Measurements from ENCODE around the gene ARPP21.

Gene ARPP21

GRCh38 chr3:35640190-35641165, 1.2 kb downstream of the ARPP21 start:
- no peak overlapping the region for H3K4me3 ChIP-seq

GRCh38 chr3:35641331-35641730, 2.0 kb downstream of the ARPP21 start:
- Histone ChIP-seq H3K27ac (no peak overlapping the region), H3K4me3 (no peak overlapping the region)

More at GRCh38 chr3:35640190-35641165, 1.2 kb downstream of the ARPP21 start:
- no peak overlapping the region for H3K27ac ChIP-seq

GRCh38 chr3:35641920-35642527, 2.7 kb downstream of the ARPP21 start:
- Histone ChIP-seq H3K27ac (no peak overlapping the region), H3K4me3 (no peak overlapping the region)

DNA sequence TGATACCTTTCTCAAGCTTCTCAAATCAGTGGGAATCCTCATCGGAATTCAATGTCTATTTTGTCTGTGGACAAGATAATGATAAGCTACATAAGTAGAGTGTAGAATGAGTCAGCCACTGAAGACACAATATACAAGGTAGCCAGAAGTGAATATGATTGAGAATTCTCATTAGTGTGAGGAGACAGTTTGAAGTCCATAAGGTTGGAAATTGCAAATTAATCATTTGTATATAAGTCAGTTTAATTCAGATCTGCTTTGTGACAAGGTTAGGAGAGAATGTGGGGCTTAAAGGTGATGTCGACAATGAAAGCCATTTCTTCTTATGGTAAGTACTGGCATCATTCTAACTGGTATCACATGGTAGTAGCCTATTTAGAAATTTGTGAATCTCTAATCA, 4.2 kb downstream of the ARPP21 start:
- no peak overlapping the region for H3K27ac ChIP-seq

GRCh38 chr3:35644451-35644850, 5.1 kb downstream of the ARPP21 start:
- H3K27ac ChIP-seq = no peak overlapping the region

More for the DNA sequence above, 4.2 kb downstream of the ARPP21 start:
- no peak overlapping the region for H3K4me3 ChIP-seq

GRCh38 chr3:35645189-35645588, 5.9 kb downstream of the ARPP21 start:
- Histone ChIP-seq H3K27ac (no peak overlapping the region), H3K4me3 (no peak overlapping the region)

More at GRCh38 chr3:35644451-35644850, 5.1 kb downstream of the ARPP21 start:
- H3K4me3 ChIP-seq = no peak overlapping the region

- Histone ChIP-seq H3K27ac (no peak overlapping the region), H3K4me3 (no peak overlapping the region)
Observed at GRCh38 chr3:35646081-35646480, 6.8 kb downstream of the ARPP21 start.

GRCh38 chr3:35647461-35647860, 8.1 kb downstream of the ARPP21 start:
- Histone ChIP-seq H3K4me3 (no peak overlapping the region), H3K27ac (no peak overlapping the region)

DNA sequence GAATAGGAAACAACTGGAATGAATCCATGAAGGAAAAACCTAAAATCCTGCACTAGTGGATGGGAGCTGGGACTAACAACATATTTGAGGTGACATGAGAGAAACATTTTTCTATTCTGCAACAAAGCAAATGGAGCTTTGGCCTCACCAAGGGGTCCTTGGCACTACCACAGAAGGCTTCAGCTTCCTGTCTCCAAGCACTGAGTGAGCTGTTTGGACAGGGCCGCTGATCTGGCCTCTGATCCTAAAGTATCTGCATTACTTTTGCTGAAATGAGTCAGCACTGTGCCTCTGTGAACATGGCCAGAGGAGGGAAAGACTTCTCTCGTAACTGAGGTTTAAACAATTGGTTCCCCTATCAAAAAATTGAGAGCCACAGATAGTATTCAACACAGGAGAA, 9.0 kb downstream of the ARPP21 start:
- H3K27ac ChIP-seq = no peak overlapping the region

GRCh38 chr3:35649405-35649804, 10.1 kb downstream of the ARPP21 start:
- Histone ChIP-seq H3K4me3 (no peak overlapping the region), H3K27ac (no peak overlapping the region)

More for the DNA sequence above, 9.0 kb downstream of the ARPP21 start:
- no peak overlapping the region for H3K4me3 ChIP-seq

DNA sequence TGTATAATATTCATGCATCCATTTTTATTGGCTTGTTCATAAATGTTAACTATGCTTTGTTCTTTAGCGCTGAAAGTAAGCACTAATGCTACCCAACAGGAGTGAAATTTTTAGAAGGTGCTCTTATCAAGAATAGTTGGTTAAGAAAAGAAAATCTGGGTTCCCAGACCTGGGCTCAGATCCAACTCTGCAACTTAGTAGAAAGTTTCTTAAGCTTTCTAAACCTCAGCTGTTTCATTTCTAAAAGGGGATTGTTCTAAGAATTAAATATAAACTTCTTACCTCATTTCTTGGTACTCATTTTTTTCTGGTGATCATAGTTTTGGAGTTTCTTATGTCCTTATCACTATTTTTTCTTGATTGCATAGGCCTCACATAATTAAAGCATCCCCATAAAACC, 12.1 kb downstream of the ARPP21 start:
- no peak overlapping the region for H3K27ac ChIP-seq
- no peak overlapping the region for H3K4me3 ChIP-seq

DNA sequence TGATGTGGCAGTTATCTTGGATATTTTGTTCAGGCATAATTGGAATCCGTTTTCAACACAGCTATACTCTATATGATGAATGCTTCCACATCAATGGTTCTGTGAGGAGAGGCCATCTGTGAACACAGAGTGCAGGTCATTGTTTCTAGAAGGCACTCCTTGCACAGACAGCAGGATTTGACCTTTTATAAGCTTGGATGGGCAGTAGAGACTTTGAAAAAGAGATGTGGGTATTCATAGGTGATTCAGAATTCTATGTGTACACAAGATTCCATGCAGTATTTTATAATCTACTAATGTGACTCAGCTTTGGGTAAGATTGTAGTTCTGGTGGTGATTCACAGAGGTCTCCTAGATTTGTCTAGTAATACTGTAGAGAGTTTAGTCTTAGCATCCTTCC, 12.5 kb downstream of the ARPP21 start:
- no peak overlapping the region for H3K27ac ChIP-seq
- H3K4me3 ChIP-seq = no peak overlapping the region

- Histone ChIP-seq H3K4me3 (no peak overlapping the region), H3K27ac (no peak overlapping the region)
Observed at GRCh38 chr3:35653347-35653746, 14.0 kb downstream of the ARPP21 start.

DNA sequence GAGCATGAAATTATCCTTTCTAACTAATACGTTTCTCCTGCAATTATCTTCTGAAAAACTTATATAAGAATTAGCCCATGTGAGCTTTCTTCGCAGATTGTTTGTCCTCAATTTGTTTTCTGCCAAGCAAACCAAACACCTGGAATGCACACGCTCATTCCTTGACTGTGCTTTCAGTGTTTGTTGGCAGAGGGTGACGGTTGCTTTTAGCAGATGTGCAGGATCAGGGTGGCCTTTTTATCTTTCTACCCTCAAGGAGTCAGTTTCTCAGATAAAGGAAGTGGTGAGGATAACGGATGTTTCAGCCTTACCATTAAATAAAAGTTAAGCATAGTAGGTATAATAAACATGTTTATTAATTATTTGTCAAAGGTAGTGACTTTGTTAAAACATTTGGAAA, 15.2 kb downstream of the ARPP21 start:
- no peak overlapping the region for H3K27ac ChIP-seq
- no peak overlapping the region for H3K4me3 ChIP-seq

GRCh38 chr3:35658686-35659085, 19.4 kb downstream of the ARPP21 start:
- no peak overlapping the region for H3K27ac ChIP-seq

DNA sequence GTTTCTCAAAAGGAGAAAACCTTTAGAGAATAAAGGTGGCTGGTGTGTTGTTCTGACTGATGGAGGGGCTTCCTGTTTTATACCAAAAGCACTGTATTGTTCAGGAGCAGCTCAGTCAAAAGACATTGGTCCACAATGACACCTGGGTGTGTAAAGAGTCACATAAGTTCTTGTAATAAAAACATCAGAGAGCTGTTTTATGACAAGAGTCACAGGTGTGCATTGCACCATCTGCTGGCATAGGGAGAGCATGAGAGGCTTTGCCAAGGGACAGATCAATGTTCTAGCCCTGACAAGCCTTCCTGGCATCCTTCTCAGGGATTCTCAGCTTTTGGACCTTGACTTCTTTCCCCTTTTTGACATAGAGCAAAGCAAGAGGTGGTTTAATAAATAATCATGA, 20.4 kb downstream of the ARPP21 start:
- no peak overlapping the region for H3K4me3 ChIP-seq
- H3K27ac ChIP-seq = no peak overlapping the region

More at GRCh38 chr3:35658686-35659085, 19.4 kb downstream of the ARPP21 start:
- no peak overlapping the region for H3K4me3 ChIP-seq

- H3K27ac ChIP-seq = no peak overlapping the region
- no peak overlapping the region for H3K4me3 ChIP-seq
Observed at GRCh38 chr3:35663471-35663870, 24.1 kb downstream of the ARPP21 start.

- no peak overlapping the region for H3K27ac ChIP-seq
- no peak overlapping the region for H3K4me3 ChIP-seq
Observed at GRCh38 chr3:35664460-35664919, 25.2 kb downstream of the ARPP21 start.

- H3K27ac ChIP-seq = no peak overlapping the region
- no peak overlapping the region for H3K4me3 ChIP-seq
Observed at GRCh38 chr3:35665390-35666055, 26.2 kb downstream of the ARPP21 start.

GRCh38 chr3:35666888-35667287, 27.6 kb downstream of the ARPP21 start:
- Histone ChIP-seq H3K27ac (no peak overlapping the region), H3K4me3 (no peak overlapping the region)

Measured in skin epidermis (tissue), 12 donors.